Effector memory CD4-positive, alpha-beta T cell (primary cell): ENCODE data around the gene SMAD7.

ENCODE experiments used
- DNase-seq, 3 donors: peaks; one replicate each; pipeline ENCODE4 v3.0.0-alpha.2; 2020
- H3K27ac ChIP-seq: 2 replicates; pipeline ENCODE4 v1.7.0; 2013; ENCODE audit warnings: mild to moderate bottlenecking, low read length, moderate library complexity; ENCODE audit not compliant: insufficient read depth, poor library complexity, severe bottlenecking
- H3K27me3 ChIP-seq: replicated peaks from 2 replicates; pipeline ENCODE4 v1.7.0; 2013; ENCODE audit warnings: mild to moderate bottlenecking, low read length; ENCODE audit not compliant: insufficient read depth, control insufficient read depth, poor library complexity, severe bottlenecking
- H3K36me3 ChIP-seq: 2 replicates; pipeline ENCODE4 v1.7.0; 2013; ENCODE audit warnings: mild to moderate bottlenecking, low read length, moderate library complexity; ENCODE audit not compliant: control insufficient read depth, insufficient read depth
- H3K4me1 ChIP-seq: 2 replicates; pipeline ENCODE4 v1.7.0; 2013; ENCODE audit warnings: low read length, mild to moderate bottlenecking; ENCODE audit not compliant: control insufficient read depth, insufficient read depth, poor library complexity, severe bottlenecking
- H3K4me3 ChIP-seq: 2 replicates; pipeline ENCODE4 v1.7.0; 2013; ENCODE audit warnings: low read length, low read depth, mild to moderate bottlenecking; ENCODE audit not compliant: insufficient read depth, poor library complexity, severe bottlenecking
- H3K9me3 ChIP-seq: 2 replicates; pipeline ENCODE4 v1.7.0; 2013; ENCODE audit warnings: mild to moderate bottlenecking, low read length, moderate library complexity; ENCODE audit not compliant: control insufficient read depth

SMAD7 gene

GRCh38 chr18:48893608-48894600 is 56.9 kb downstream of the SMAD7 start:
- H3K27me3 ChIP-seq, result no peaks in the 10 kb centered on the region
- no peaks in the 10 kb centered on the region for H3K9me3 ChIP-seq
- no peak overlapping the region for H3K4me3 ChIP-seq
- H3K4me1 ChIP-seq, result no peaks in the 10 kb centered on the region
- H3K27ac ChIP-seq, result no peak overlapping the region
- H3K36me3 ChIP-seq, result no peaks in the 10 kb centered on the region
- no peak for DNase-seq

GRCh38 chr18:48893061-48893607 is 57.6 kb downstream of the SMAD7 start:
- H3K4me3 ChIP-seq, result no peak overlapping the region
- DNase-seq, result no peak
- H3K27ac ChIP-seq, result no peak overlapping the region
- H3K4me1 ChIP-seq, result no peaks in the 10 kb centered on the region
- H3K27me3 ChIP-seq, result no peaks in the 10 kb centered on the region
- H3K36me3 ChIP-seq, result no peaks in the 10 kb centered on the region
- no peaks in the 10 kb centered on the region for H3K9me3 ChIP-seq

GRCh38 chr18:48892146-48892855 is 58.5 kb downstream of the SMAD7 start:
- Histone ChIP-seq H3K4me3 (no peak overlapping the region), H3K27me3 (no peaks in the 10 kb centered on the region), H3K9me3 (no peaks in the 10 kb centered on the region), H3K27ac (no peak overlapping the region), H3K4me1 (no peaks in the 10 kb centered on the region), H3K36me3 (no peaks in the 10 kb centered on the region)
- no peak for DNase-seq

- no peaks in the 10 kb centered on the region for H3K27me3 ChIP-seq
- no peaks in the 10 kb centered on the region for H3K9me3 ChIP-seq
- no peak overlapping the region for H3K27ac ChIP-seq
- no peak for DNase-seq
- H3K36me3 ChIP-seq, result no peaks in the 10 kb centered on the region
- H3K4me1 ChIP-seq, result no peaks in the 10 kb centered on the region
- no peak overlapping the region for H3K4me3 ChIP-seq
Observed at GRCh38 chr18:48891721-48892120, 59.0 kb downstream of the SMAD7 start.

GRCh38 chr18:48889981-48890762 is 60.6 kb downstream of the SMAD7 start:
- Histone ChIP-seq H3K4me1 (no peaks in the 10 kb centered on the region), H3K36me3 (no peaks in the 10 kb centered on the region), H3K4me3 (no peak overlapping the region), H3K9me3 (no peaks in the 10 kb centered on the region), H3K27ac (no peak overlapping the region), H3K27me3 (no peaks in the 10 kb centered on the region)
- no peak for DNase-seq

- H3K4me3 ChIP-seq, result no peak overlapping the region
- no peak for DNase-seq
- H3K27ac ChIP-seq, result no peak overlapping the region
- H3K9me3 ChIP-seq, result no peaks in the 10 kb centered on the region
- H3K27me3 ChIP-seq, result no peaks in the 10 kb centered on the region
- no peaks in the 10 kb centered on the region for H3K36me3 ChIP-seq
- H3K4me1 ChIP-seq, result no peaks in the 10 kb centered on the region
Observed at GRCh38 chr18:48889115-48889941, 61.4 kb downstream of the SMAD7 start.

GRCh38 chr18:48888773-48889080 is 62.0 kb downstream of the SMAD7 start:
- no peaks in the 10 kb centered on the region for H3K4me1 ChIP-seq
- no peaks in the 10 kb centered on the region for H3K9me3 ChIP-seq
- no peaks in the 10 kb centered on the region for H3K27me3 ChIP-seq
- DNase-seq, result no peak
- H3K27ac ChIP-seq, result no peak overlapping the region
- no peak overlapping the region for H3K4me3 ChIP-seq
- no peaks in the 10 kb centered on the region for H3K36me3 ChIP-seq

- H3K4me3 ChIP-seq, result no peak overlapping the region
- H3K27ac ChIP-seq, result no peak overlapping the region
- no peaks in the 10 kb centered on the region for H3K36me3 ChIP-seq
- no peaks in the 10 kb centered on the region for H3K4me1 ChIP-seq
- no peak for DNase-seq
- H3K27me3 ChIP-seq, result no peaks in the 10 kb centered on the region
- H3K9me3 ChIP-seq, result no peaks in the 10 kb centered on the region
Observed at GRCh38 chr18:48887905-48888772, 62.6 kb downstream of the SMAD7 start.
